Common myeloid progenitor, CD34-positive (primary cell): ENCODE data around the gene C12orf42.

Experiments
- CTCF ChIA-PET: fragments of 350-600 bp; sonication (Branson Sonifier 250); formaldehyde crosslinking; loops from one replicate; lab custom pipeline; 2021; ENCODE audit warnings: antibody characterized with exemption; lab: Charles Lee
- POLR2A ChIA-PET: fragments of 350-600 bp; sonication (Branson Sonifier 250); formaldehyde crosslinking; loops from one replicate; lab custom pipeline; 2021; ENCODE audit warnings: antibody characterized with exemption; lab: Charles Lee
- DNase-seq, 3 donors: peaks; one replicate each; pipeline versions ENCODE4 v3.0.0 to v3.0.0-alpha.2; 2013
- H3K27ac ChIP-seq, 2 experiments: 1 replicate in 1 of 2; 2 replicates in 1 of 2; pipeline ENCODE4 v1.7.0; 2013; ENCODE audit warnings: inconsistent platforms in 2 of 2, low read length in 2 of 2, mild to moderate bottlenecking in 2 of 2, low read depth in 1 of 2, moderate library complexity in 1 of 2; ENCODE audit not compliant: severe bottlenecking in 2 of 2, insufficient read depth in 1 of 2, poor library complexity in 1 of 2
- H3K27me3 ChIP-seq, 5 experiments: replicated peaks in 2 of 5; 1 replicate in 3 of 5; 2 replicates in 2 of 5; pipeline versions ENCODE4 v1.6.1 to v1.7.0; 2013; ENCODE audit warnings: low read length in 4 of 5, mild to moderate bottlenecking in 2 of 5, moderate library complexity in 2 of 5, inconsistent platforms in 1 of 5; ENCODE audit not compliant: insufficient read depth in 5 of 5, control insufficient read depth in 4 of 5
- H3K36me3 ChIP-seq, 4 experiments: 1 replicate in 2 of 4; 2 replicates in 2 of 4; pipeline versions ENCODE4 v1.6.1 to v1.7.0; 2013; ENCODE audit warnings: low read length in 3 of 4, control low read depth in 1 of 4, mild to moderate bottlenecking in 1 of 4; ENCODE audit not compliant: control insufficient read depth in 4 of 4, insufficient read depth in 4 of 4
- H3K4me1 ChIP-seq, 4 experiments: 1 replicate in 3 of 4; 2 replicates in 1 of 4; pipeline versions ENCODE4 v1.6.1 to v1.7.1; 2013; ENCODE audit warnings: low read length in 3 of 4, mild to moderate bottlenecking in 3 of 4, control low read depth in 1 of 4, inconsistent platforms in 1 of 4, moderate library complexity in 1 of 4; ENCODE audit not compliant: control insufficient read depth in 4 of 4, insufficient read depth in 4 of 4; ENCODE audit errors: control extremely low read depth in 1 of 4
- H3K4me3 ChIP-seq, 7 experiments: 1 replicate in 4 of 7; 2 replicates in 3 of 7; pipeline versions ENCODE4 v1.5.1 to v1.7.0; 2013; ENCODE audit warnings: mild to moderate bottlenecking in 7 of 7, low read length in 6 of 7, moderate library complexity in 6 of 7, inconsistent platforms in 2 of 7, low read depth in 2 of 7, control low read depth in 1 of 7; ENCODE audit not compliant: insufficient read depth in 4 of 7, control insufficient read depth in 1 of 7; ENCODE audit errors: extremely low read depth in 1 of 7
- H3K9me3 ChIP-seq, 5 experiments: 1 replicate in 4 of 5; 2 replicates in 1 of 5; pipeline versions ENCODE4 v1.6.1 to v1.7.1; 2013; ENCODE audit warnings: low read length in 4 of 5, mild to moderate bottlenecking in 2 of 5, inconsistent platforms in 1 of 5, low read depth in 1 of 5, moderate library complexity in 1 of 5; ENCODE audit not compliant: control insufficient read depth in 4 of 5, insufficient read depth in 2 of 5; ENCODE audit errors: control extremely low read depth in 1 of 5
- WGBS: methylation state at CpG from one replicate; pipeline ENCODE4 v1.1.5; 2013; ENCODE audit not compliant: insufficient coverage; 5-methylcytosine and 5-hydroxymethylcytosine counted together

The C12orf42 gene

DNA sequence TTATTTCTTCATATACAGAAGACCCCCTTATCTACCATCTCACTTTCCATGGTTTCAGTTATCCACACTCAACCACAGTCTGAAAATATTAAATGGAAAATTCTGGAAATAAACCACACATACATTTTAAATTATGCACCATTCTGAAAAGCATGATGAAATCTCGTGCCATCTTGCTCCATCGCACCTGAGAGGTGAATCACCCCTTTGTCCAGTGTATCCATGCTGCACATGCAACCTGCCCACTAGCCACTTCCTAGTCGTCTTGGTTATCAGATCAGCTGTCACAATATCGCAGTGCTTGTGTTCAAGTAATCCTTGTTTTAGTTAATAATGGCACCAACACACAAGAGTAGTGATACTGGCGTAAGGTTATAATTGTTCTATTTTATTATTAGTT lies 145.7 kb downstream of the C12orf42 start:
- ChIA-PET CTCF (no interaction called here), POLR2A (no interaction called here)
- Histone ChIP-seq H3K9me3 (peaks cover 0 to 2% (median 0%) of the 10 kb centered on the region in 5 experiments), H3K4me3 (no peak overlapping the region), H3K4me1 (no peaks in the 10 kb centered on the region), H3K36me3 (no peaks in the 10 kb centered on the region), H3K27me3 (no peaks in the 10 kb centered on the region), H3K27ac (no peak overlapping the region)
- no peak for DNase-seq
- WGBS: 96% methylated on average over 2 of the region's 5 CpGs

- Histone ChIP-seq H3K36me3 (no peaks in the 10 kb centered on the region), H3K4me1 (no peaks in the 10 kb centered on the region), H3K27me3 (no peaks in the 10 kb centered on the region), H3K9me3 (peaks cover 0 to 2% (median 0%) of the 10 kb centered on the region in 5 experiments), H3K27ac (no peak overlapping the region), H3K4me3 (no peak overlapping the region)
- CTCF ChIA-PET: no interaction called here
- POLR2A ChIA-PET: no interaction called here
- no peak for DNase-seq
- WGBS: 100% methylated on average over 1 of the region's 1 CpG
Measured at GRCh38 chr12:103348935-103349334, 146.8 kb downstream of the C12orf42 start.

DNA sequence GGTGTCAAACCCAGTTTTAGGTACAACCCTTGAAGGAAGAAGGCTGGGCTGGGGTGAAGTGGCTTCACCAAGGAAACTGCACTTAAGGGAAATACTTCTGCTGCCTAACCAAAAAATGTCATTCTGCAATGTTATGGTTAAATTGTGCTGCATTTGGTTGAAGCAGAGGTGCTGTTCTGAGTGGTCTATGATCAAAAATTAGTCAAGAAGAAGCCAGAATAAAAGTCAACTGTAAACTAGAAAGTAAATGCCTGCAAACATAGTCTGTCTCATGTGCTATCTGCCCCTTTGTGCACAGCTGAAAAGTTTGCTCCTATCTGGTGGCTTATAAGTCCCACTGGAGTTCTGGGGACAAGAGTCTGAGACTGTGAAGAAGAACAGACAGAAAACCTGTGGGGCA lies 158.8 kb downstream of the C12orf42 start:
- Histone ChIP-seq H3K27me3 (no peaks in the 10 kb centered on the region), H3K9me3 (peaks cover 0 to 4% (median 0%) of the 10 kb centered on the region in 5 experiments), H3K4me3 (no peak overlapping the region), H3K36me3 (no peaks in the 10 kb centered on the region), H3K27ac (no peak overlapping the region), H3K4me1 (no peaks in the 10 kb centered on the region)
- DNase-seq: no peak
- ChIA-PET CTCF (no interaction called here), POLR2A (no interaction called here)

DNA sequence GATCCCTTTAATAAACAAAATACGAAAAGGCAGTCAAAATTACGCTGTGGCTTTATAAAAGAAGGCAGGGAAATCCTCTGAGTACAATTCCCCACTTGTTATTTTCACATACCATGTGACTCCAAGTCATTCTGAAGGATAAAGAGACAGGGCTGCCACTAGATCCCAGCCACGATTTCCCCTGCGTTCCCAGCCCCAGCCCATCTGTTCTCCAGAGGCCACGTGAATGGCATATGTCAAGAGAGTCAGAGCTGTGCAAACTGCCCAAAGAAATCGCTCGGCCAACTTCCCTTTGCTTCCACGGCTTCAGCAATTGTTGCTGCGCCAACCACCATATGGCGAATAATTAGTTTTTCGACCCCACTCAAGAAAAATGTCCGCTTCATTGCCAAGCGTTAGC lies 161.3 kb downstream of the C12orf42 start:
- WGBS: 84% methylated on average over 8 of the region's 13 CpGs
- no peak overlapping the region for H3K4me3 ChIP-seq
- no peaks in the 10 kb centered on the region for H3K36me3 ChIP-seq
- no peak for DNase-seq
- no peaks in the 10 kb centered on the region for H3K4me1 ChIP-seq
- CTCF ChIA-PET: no interaction called here
- no peaks in the 10 kb centered on the region for H3K9me3 ChIP-seq
- H3K27me3 ChIP-seq: no peaks in the 10 kb centered on the region
- POLR2A ChIA-PET: no interaction called here
- no peak overlapping the region for H3K27ac ChIP-seq

- Histone ChIP-seq H3K27ac (no peak overlapping the region), H3K4me1 (no peaks in the 10 kb centered on the region), H3K4me3 (no peak overlapping the region), H3K27me3 (no peaks in the 10 kb centered on the region), H3K9me3 (no peaks in the 10 kb centered on the region), H3K36me3 (no peaks in the 10 kb centered on the region)
- no peak for DNase-seq
- WGBS: no CpG with 5 or more reads among the region's 1 CpG
- ChIA-PET CTCF (no interaction called here), POLR2A (no interaction called here)
Measured at GRCh38 chr12:103333676-103334075, 162.1 kb downstream of the C12orf42 start.

- no peak overlapping the region for H3K27ac ChIP-seq
- ChIA-PET POLR2A (no interaction called here), CTCF (no interaction called here)
- 100% methylated on average over 4 of the region's 4 CpGs for WGBS
- no peak overlapping the region for H3K4me3 ChIP-seq
- H3K9me3 ChIP-seq: no peaks in the 10 kb centered on the region
- DNase-seq: no peak
- no peaks in the 10 kb centered on the region for H3K4me1 ChIP-seq
- H3K36me3 ChIP-seq: no peaks in the 10 kb centered on the region
- H3K27me3 ChIP-seq: no peaks in the 10 kb centered on the region
Measured at GRCh38 chr12:103331643-103332042, 164.1 kb downstream of the C12orf42 start.

DNA sequence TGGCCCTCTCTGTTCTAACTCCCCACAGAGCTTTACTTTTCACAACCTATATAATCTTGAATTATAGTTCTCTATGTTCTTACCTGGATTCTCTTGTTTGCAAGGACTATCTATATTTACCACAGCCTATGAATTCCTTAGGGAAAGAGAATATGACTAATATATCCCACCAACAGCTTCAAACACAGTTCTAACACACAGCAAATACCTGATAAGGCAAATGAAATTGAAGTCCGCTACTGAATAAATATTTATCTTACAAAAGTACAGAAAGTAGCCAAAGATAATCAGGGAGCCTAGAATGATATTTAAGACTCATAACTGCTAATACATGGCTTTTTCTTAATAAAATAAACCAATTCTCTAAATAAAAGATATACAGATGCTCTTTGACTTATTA lies 165.1 kb downstream of the C12orf42 start:
- no peaks in the 10 kb centered on the region for H3K9me3 ChIP-seq
- no peak overlapping the region for H3K27ac ChIP-seq
- CTCF ChIA-PET: interaction anchor here (0.9 kb wide), 1 partner anchor 167 kb away, joined by 3 read pairs; no protein-coding TSS in a partner anchor
- DNase-seq: no peak
- no peaks in the 10 kb centered on the region for H3K4me1 ChIP-seq
- POLR2A ChIA-PET: no interaction called here
- WGBS: no CpG with 5 or more reads among the region's 1 CpG
- no peaks in the 10 kb centered on the region for H3K36me3 ChIP-seq
- no peak overlapping the region for H3K4me3 ChIP-seq
- no peaks in the 10 kb centered on the region for H3K27me3 ChIP-seq
